HEK293T (cell line): Measurements from ENCODE around the gene CADPS2.

Experiments
- CTCF ChIA-PET: fragments of 350-600 bp; formaldehyde crosslinking; extraction: SDS; loops from one replicate; lab custom pipeline; 2021; ENCODE audit warnings: antibody characterized with exemption, inconsistent platforms; lab: Yijun Ruan, JAX
- POLR2A ChIA-PET: fragments of 350-600 bp; formaldehyde crosslinking; extraction: SDS; loops from one replicate; lab custom pipeline; 2020; ENCODE audit warnings: antibody characterized with exemption, inconsistent platforms; lab: Yijun Ruan, JAX
- DNase-seq: peaks from one replicate; pipeline ENCODE4 v3.0.0; 2012; ENCODE audit warnings: mixed read lengths; ENCODE audit errors: extremely low spot score
- ARNT ChIP-seq: fragments of 450-650 bp; IDR thresholded peaks from 2 replicates; pipeline ENCODE4 v1.6.1; 2017; ENCODE audit warnings: mild to moderate bottlenecking
- BHLHE40 ChIP-seq: fragments of 450-650 bp; IDR thresholded peaks from 2 replicates; pipeline ENCODE4 v1.6.1; 2016; ENCODE audit warnings: mild to moderate bottlenecking, moderate library complexity, borderline replicate concordance
- CTBP1 ChIP-seq: fragments of 450-650 bp; IDR thresholded peaks from 2 replicates; pipeline ENCODE4 v1.6.1; 2016; ENCODE audit warnings: borderline replicate concordance
- ELF4 ChIP-seq: fragments of 450-650 bp; IDR thresholded peaks from 2 replicates; pipeline ENCODE4 v1.6.1; 2017; ENCODE audit warnings: antibody characterized with exemption
- FOXA1 ChIP-seq: fragments of 450-650 bp; IDR thresholded peaks from 2 replicates; pipeline ENCODE4 v1.6.1; 2016; ENCODE audit warnings: mild to moderate bottlenecking
- FOXK2 ChIP-seq: fragments of 450-650 bp; IDR thresholded peaks from 2 replicates; pipeline ENCODE4 v1.6.1; 2016; ENCODE audit warnings: mild to moderate bottlenecking
- FOXM1 ChIP-seq: fragments of 450-650 bp; IDR thresholded peaks from 2 replicates; pipeline ENCODE4 v1.6.1; 2017; ENCODE audit warnings: mild to moderate bottlenecking, borderline replicate concordance
- HDGF ChIP-seq: fragments of 450-650 bp; IDR thresholded peaks from 2 replicates; pipeline ENCODE4 v1.6.1; 2017; ENCODE audit warnings: antibody characterized with exemption, borderline replicate concordance
- L3MBTL2 ChIP-seq: fragments of 450-650 bp; conservative IDR thresholded peaks from 2 replicates; pipeline ENCODE4 v1.6.1; 2016; ENCODE audit warnings: mild to moderate bottlenecking
- LEF1 ChIP-seq: fragments of 450-650 bp; IDR thresholded peaks from 2 replicates; pipeline ENCODE4 v1.6.1; 2017; ENCODE audit warnings: mild to moderate bottlenecking, borderline replicate concordance
- NFRKB ChIP-seq: fragments of 450-650 bp; IDR thresholded peaks from 2 replicates; pipeline ENCODE4 v1.6.1; 2016; ENCODE audit warnings: mild to moderate bottlenecking, moderate library complexity
- PKNOX1 ChIP-seq: fragments of 450-650 bp; IDR thresholded peaks from 2 replicates; pipeline ENCODE4 v1.6.1; 2016
- SP1 ChIP-seq: fragments of 450-650 bp; IDR thresholded peaks from 2 replicates; pipeline ENCODE4 v1.6.1; 2017
- SUZ12 ChIP-seq: fragments of 450-650 bp; IDR thresholded peaks from 2 replicates; pipeline ENCODE4 v1.6.1; 2016; ENCODE audit warnings: mild to moderate bottlenecking
- TARDBP ChIP-seq: fragments of 450-650 bp; IDR thresholded peaks from 2 replicates; pipeline ENCODE4 v1.6.1; 2016
- ZNF384 ChIP-seq: fragments of 450-650 bp; IDR thresholded peaks from 2 replicates; pipeline ENCODE4 v1.6.1; 2016

CADPS2 gene

DNA sequence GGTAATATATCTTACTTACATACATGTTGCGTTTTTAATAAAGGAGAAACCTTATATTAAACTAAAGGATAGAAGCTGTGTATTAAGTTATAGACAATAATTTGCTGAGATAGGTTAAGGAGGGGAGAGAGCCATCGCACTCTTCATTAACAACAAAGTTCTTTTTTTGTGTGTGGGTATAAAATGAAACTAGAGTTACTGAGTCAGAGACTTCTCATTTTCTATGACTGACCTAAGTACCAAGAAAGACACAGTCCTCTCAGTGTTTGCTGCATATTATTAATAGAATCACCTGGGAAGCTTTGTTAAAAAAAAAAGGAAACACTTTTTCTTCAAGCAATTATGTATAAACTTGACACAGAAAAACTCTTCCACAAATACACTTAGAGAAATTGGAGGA lies 613.1 kb downstream of the CADPS2 start:
- no peak for TF ChIP-seq FOXM1
- no peak for TF ChIP-seq ELF4
- no peak for TF ChIP-seq ZNF384
- TF ChIP-seq ARNT, result no peak
- TF ChIP-seq CTBP1, result no peak
- no peak for TF ChIP-seq SUZ12
- no peak for TF ChIP-seq SP1
- no peak for TF ChIP-seq TARDBP
- TF ChIP-seq PKNOX1, result no peak
- TF ChIP-seq HDGF, result no peak
- TF ChIP-seq BHLHE40, result no peak
- TF ChIP-seq L3MBTL2, result no peak
- no peak for TF ChIP-seq FOXK2
- no peak for TF ChIP-seq NFRKB
- TF ChIP-seq LEF1, result no peak
- no peak for TF ChIP-seq FOXA1
- CTCF ChIA-PET, result no interaction called here
- DNase-seq, result no peak
- POLR2A ChIA-PET, result no interaction called here

GRCh38 chr7:122269241-122269640 lies 617.0 kb downstream of the CADPS2 start:
- DNase-seq, result no peak
- no peak for TF ChIP-seq ELF4
- POLR2A ChIA-PET, result no interaction called here
- CTCF ChIA-PET, result no interaction called here
